ENCODE results near the gene SUPT4H1. TPM values are rescaled to one million over a fixed set of nuclear protein-coding genes. Genes with fewer than 3 reads are reported as not detected.

Gene SUPT4H1
- total and polyA plus RNA-seq, 9 of the 15 experiments (the other 6 are each of a cell fraction or from before 2014, with no cell fraction given): 62.1 to 320 (median 117) TPM

DNA sequence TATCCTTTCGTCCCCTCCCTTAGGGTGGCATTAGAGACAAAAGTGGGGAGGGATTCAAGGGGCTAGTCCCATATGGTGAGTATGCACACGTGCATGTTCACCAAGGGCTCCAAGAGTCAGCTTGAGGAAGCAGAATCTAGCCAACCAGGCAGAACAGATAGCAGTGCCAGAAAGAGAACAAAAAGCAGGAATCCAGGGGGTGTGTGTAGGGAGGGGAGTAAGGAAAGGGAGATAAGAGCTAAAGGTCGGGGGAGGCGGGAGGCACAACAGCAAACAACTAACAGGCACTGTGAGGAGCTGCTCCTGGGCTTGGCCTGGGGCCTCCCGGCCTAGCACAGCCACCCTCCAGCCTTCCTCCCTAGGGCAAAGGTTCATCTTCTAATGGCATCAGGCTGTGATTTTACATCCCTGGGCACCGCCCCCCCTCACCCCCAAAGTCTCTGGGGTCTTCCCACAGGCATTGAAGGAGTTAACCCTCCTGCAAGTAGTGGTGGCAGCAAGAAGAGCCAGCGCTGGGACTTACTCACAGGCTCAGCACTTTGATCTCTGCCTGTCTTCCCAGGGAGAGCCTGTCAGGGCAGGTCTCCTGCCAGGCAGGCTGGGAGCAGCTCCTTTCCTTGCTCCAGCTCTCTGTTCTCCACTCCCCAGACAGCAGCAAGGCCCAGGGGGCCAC, 12.4 kb upstream of the SUPT4H1 start (continued):
- TF ChIP-seq MYBL2 (IDR thresholded peaks at IDR 0.05; ENCODE audit: low read depth) (no peak), MYBL2 (CRISPR knock-in tag; IDR thresholded peaks at IDR 0.05; ENCODE audit: borderline replicate concordance) (no peak), CBFA2T2 (conservative IDR thresholded peaks at IDR 0.05) (peak; percentile 92), ZNF316 (IDR thresholded peaks at IDR 0.05) (no peak), ZEB2 (IDR thresholded peaks at IDR 0.05) (peak; percentile 70; the same call in 1 of the 2 replicates), TCF3 (CRISPR knock-in tag; IDR thresholded peaks at IDR 0.05) (peak; percentile 86), RBBP5 (IDR thresholded peaks at IDR 0.05; ENCODE audit: borderline replicate concordance, insufficient read depth, low read length, poor library complexity, severe bottlenecking) (peak; percentile 45), GABPB1 (CRISPR knock-in tag; IDR thresholded peaks at IDR 0.05) (no peak), KLF10 (CRISPR knock-in tag; IDR thresholded peaks at IDR 0.05) (no peak), NRF1 (conservative IDR thresholded peaks at IDR 0.05 in 1 of 2, IDR thresholded peaks at IDR 0.05 in 1 of 2) (peak; percentile 13 to 26; a peak in 1 of 4 replicates), ZNF324 (CRISPR knock-in tag; IDR thresholded peaks at IDR 0.05) (no peak), MECOM (CRISPR knock-in tag; IDR thresholded peaks at IDR 0.05) (no peak), POLR2B (IDR thresholded peaks at IDR 0.05; ENCODE audit: low read depth, partially characterized antibody) (peak; percentile 18), MTA1 (IDR thresholded peaks at IDR 0.05; ENCODE audit: borderline replicate concordance) (peak; percentile 88), TRIM24 (IDR thresholded peaks at IDR 0.05) (peak; percentile 76 to 83), HNRNPUL1 (IDR thresholded peaks at IDR 0.05; ENCODE audit: low read length) (no peak), SLC30A9 (CRISPR knock-in tag; IDR thresholded peaks at IDR 0.05) (no peak), SRSF9 (IDR thresholded peaks at IDR 0.05; ENCODE audit: borderline replicate concordance, low read depth, low read length) (no peak), POLR2G (IDR thresholded peaks at IDR 0.05; ENCODE audit: low read depth, low read length) (0 out of 2 replicates have a peak, but pooled peaks have one; percentile 32), ELF2 (CRISPR knock-in tag; IDR thresholded peaks at IDR 0.05) (no peak)
- TF ChIP-seq, protein P1, sequence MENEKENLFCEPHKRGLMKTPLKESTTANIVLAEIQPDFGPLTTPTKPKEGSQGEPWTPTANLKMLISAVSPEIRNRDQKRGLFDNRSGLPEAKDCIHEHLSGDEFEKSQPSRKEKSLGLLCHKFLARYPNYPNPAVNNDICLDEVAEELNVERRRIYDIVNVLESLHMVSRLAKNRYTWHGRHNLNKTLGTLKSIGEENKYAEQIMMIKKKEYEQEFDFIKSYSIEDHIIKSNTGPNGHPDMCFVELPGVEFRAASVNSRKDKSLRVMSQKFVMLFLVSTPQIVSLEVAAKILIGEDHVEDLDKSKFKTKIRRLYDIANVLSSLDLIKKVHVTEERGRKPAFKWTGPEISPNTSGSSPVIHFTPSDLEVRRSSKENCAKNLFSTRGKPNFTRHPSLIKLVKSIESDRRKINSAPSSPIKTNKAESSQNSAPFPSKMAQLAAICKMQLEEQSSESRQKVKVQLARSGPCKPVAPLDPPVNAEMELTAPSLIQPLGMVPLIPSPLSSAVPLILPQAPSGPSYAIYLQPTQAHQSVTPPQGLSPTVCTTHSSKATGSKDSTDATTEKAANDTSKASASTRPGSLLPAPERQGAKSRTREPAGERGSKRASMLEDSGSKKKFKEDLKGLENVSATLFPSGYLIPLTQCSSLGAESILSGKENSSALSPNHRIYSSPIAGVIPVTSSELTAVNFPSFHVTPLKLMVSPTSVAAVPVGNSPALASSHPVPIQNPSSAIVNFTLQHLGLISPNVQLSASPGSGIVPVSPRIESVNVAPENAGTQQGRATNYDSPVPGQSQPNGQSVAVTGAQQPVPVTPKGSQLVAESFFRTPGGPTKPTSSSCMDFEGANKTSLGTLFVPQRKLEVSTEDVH (IDR thresholded peaks at IDR 0.05; ENCODE audit: low read depth, partially characterized antibody): peak; percentile 33
- TF ChIP-seq, protein P2, sequence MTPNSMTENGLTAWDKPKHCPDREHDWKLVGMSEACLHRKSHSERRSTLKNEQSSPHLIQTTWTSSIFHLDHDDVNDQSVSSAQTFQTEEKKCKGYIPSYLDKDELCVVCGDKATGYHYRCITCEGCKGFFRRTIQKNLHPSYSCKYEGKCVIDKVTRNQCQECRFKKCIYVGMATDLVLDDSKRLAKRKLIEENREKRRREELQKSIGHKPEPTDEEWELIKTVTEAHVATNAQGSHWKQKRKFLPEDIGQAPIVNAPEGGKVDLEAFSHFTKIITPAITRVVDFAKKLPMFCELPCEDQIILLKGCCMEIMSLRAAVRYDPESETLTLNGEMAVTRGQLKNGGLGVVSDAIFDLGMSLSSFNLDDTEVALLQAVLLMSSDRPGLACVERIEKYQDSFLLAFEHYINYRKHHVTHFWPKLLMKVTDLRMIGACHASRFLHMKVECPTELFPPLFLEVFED (CRISPR knock-in tag; conservative IDR thresholded peaks at IDR 0.05): peak; percentile 58; the same call in 1 of the 2 replicates
- TF ChIP-seq, protein P3, sequence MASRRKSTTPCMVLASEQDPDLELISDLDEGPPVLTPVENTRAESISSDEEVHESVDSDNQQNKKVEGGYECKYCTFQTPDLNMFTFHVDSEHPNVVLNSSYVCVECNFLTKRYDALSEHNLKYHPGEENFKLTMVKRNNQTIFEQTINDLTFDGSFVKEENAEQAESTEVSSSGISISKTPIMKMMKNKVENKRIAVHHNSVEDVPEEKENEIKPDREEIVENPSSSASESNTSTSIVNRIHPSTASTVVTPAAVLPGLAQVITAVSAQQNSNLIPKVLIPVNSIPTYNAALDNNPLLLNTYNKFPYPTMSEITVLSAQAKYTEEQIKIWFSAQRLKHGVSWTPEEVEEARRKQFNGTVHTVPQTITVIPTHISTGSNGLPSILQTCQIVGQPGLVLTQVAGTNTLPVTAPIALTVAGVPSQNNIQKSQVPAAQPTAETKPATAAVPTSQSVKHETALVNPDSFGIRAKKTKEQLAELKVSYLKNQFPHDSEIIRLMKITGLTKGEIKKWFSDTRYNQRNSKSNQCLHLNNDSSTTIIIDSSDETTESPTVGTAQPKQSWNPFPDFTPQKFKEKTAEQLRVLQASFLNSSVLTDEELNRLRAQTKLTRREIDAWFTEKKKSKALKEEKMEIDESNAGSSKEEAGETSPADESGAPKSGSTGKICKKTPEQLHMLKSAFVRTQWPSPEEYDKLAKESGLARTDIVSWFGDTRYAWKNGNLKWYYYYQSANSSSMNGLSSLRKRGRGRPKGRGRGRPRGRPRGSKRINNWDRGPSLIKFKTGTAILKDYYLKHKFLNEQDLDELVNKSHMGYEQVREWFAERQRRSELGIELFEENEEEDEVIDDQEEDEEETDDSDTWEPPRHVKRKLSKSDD (conservative IDR thresholded peaks at IDR 0.05; ENCODE audit: low read length): no peak
